ENCODE measurements around the gene TRIM8.
"Not testable (repeated sequence)": the region's sequence is repeated elsewhere in the genome, so short reads cannot be mapped to it uniquely, and the experiment has no call there.

Gene TRIM8

DNA sequence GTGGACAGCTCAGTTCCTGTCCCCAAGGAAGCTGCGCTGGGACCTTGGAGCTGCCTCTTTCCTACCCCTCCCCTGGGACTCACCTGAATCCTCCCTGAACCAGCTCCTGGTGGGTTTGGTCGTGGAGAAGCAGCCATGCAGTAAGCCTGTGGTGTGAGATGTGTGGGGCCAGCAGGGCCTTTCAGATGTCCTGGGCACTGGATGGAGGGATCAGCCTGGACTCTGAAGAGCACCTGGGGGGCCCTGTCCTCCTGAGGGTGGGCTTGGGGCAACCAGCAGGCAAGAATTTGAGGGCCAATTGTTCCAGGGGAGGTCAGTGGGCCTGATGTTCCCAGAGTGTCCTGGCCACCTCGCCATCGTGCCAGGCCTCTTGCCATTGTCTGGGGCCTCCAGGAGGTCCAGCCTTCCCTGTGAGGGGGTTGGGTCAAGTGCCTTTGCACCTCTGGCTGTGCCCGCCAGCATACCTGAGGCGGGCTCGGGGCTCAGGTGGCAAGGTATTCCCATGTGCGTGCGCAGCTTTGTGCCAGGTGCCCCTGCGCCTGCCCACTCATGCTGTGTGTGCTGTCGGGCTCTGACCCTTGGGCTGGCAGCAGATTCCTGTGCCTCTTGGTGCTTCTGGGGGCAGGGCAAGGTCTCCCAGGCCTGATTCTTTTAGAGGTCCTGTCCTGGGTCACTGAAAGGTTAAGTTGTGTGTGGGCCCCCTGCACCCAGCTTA is 7.3 kb downstream of the TRIM8 start:
- DNase-seq, result no peak

DNA sequence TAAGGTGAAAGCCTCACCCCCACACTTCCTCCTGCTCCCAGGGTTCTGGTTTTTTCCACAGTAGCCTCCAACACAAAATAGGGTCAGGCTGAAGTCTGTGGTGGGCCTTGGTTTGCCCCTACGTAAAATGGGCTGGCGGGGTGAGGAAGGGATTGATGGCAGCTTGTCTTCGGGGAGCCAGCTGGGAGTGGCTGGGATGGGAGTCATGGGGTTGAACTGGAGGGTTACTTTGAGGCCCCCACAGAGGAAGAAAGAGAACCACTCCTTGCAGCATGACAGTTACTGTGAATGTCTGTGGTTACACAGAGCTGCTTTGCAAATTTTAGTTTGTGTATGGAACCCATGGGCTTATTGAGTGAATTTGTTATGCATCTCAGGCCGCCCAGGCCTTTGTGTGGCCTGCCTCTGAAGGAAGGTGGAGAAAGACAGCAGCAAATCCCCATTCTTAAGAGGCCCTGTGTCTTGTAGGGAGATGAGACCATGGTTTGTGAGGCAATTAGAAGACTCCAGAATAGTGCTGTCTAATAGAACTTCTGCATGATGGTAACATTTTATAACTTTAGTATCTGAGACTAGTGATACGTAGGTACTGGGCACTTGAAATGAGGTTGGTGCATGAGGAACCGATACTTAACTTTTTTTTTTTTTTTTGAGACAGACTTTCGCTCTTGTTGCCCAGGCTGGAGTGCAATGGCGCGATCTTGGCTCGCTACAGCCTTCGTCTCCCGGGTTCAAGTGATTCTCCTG is 8.1 kb downstream of the TRIM8 start:
- no peak for DNase-seq

DNA sequence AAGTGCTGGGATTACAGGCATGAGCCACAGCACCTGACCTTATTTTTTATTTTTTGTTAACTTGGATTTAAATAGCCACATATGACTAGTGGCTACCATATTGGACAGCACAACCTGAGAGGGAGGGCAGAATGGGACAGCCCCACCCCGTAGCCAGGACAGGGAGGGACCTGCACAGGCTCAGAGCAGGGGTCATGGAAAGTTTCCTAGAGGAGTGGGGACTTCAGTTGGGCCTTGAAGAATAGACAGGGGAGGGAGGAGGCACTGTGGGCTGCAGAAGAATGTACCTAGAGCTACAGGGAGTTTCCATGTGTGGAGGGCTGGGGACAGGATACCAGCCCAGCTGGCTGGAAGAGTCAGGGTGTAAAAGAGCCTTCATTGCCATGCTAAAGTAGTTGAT is 8.8 kb downstream of the TRIM8 start:
- DNase-seq, result no peak

DNA sequence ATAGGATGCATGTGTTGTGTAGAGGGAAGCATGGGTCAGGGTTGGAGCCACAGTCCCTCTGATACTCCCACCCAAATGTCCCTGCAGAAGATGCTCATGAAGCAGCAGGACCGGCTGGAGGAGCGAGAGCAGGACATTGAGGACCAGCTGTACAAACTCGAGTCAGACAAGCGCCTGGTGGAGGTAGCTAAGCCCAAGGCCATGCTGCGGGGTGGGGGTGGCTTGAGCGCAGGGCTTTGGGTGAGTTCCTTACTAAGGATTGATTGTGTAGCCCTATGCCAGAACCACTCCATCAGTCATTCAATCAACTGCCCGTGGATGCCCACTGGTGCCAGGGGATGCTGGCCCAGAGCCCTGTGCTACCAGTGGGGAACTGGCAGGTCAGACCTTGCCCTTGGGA is 10.3 kb downstream of the TRIM8 start:
- no peak for DNase-seq

DNA sequence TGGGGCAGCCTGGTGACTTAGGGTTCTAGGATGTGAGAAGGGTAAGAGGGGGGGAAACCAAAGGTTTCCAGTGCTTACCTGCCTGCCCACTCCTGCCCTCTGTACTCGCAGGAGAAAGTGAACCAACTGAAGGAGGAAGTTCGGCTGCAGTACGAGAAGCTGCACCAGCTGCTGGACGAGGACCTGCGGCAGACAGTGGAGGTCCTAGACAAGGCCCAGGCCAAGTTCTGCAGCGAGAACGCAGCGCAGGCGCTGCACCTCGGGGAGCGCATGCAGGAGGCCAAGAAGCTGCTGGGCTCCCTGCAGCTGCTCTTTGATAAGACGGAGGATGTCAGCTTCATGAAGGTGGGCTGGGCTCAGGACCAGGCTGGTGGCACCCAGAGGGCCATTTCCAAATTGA is 10.7 kb downstream of the TRIM8 start:
- no peak for DNase-seq

DNA sequence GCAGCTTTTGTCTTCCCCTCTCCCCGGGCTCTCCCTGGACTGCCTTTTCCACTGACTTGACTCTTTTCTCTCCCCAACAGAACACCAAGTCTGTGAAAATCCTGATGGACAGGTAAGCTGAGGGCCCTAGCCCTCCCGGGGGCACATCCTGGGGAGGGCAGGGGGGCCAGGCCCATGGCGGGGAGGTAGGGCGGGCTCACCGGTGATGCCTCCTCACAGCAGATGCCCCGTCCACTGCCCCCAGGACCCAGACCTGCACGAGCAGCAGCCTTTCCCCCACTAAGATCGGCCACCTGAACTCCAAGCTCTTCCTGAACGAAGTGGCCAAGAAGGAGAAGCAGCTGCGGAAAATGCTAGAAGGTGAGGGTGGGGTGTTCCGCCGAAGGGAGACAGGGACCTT is 11.7 kb downstream of the TRIM8 start:
- DNase-seq, result no peak

DNA sequence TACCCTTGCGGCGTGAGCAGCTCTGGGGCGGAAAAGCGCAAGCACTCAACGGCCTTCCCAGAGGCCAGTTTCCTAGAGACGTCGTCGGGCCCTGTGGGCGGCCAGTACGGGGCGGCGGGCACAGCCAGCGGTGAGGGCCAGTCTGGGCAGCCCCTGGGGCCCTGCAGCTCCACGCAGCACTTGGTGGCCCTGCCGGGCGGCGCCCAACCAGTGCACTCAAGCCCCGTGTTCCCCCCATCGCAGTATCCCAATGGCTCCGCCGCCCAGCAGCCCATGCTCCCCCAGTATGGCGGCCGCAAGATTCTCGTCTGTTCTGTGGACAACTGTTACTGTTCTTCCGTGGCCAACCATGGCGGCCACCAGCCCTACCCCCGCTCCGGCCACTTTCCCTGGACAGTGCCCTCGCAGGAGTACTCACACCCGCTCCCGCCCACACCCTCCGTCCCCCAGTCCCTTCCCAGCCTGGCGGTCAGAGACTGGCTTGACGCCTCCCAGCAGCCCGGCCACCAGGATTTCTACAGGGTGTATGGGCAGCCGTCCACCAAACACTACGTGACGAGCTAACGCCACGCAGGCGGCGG is 12.6 kb downstream of the TRIM8 start:
- DNase-seq, result no peak

DNA sequence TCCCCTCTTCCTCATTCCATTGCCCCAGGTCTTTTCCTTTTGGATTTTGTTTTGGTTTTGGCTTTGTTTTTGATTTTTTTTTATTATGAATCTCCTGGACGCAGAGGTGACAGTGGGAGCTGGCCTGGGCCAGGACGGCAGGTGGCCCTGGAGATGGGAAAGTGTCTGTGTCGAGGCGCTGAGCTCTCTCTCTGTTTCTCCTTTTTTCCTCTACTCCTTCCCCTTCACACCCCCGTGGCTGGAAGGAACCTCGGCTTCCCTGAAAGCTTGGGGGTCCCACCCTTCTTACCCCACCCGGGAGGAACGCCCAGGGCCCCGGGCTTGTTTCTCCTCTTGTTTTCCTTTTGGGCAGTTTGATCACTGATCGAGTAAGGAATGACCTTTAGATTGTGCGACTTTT is 13.2 kb downstream of the TRIM8 start:
- DNase-seq, result no peak

DNA sequence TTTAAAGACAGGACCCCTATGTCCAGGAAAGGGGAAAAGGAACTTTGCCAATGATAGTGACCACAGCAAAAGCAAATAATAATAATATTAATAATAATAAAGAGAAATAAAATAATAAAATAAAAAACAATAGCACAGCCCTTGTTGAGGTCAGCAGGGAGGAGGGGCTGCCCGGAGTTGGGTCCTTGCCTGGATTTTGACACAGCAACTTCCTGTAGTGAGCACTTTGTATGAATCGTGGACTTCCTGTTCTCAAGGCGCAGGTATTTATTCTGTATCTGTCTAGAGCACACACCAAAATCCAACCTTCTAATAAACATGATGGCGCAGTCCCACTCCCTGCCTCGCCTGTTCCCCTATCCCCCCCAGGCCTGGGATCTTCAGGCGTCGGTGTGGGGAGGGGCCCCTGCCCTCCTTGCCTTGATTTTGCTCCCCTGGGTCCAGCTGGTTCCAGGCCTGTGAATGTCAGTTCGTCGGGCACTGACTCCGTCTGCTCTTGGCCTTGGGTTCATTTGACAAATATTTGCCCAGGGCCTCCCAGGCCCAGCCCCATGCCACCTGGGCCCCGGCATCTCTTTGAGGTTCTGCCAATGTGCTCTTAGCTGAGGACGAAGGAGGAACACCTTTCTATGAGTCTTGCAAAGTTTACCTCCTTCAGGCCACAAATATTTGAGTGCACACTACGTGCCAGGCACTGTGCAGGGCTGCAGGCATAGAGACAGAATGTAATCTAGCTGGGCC is 13.9 kb downstream of the TRIM8 start:
- DNase-seq, result no peak

DNA sequence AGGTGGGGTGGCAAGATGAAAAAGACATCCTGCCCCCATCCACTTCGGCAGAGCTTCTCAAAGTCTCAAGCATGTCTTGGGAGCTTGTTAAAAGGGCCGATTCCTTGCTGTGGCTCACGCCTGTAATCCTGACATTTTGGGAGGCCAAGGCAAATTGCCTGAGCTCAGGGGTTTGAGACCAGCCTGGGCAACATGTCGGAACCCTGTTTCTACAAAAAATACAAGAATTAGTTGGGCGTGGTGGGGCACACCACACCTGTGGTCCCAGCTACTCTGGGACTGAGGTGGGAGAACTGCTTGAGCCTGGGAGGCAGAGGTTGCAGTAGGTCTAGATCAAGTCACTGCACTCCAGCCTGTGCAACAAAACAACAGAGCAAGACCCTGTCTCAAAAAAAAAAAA is 14.5 kb downstream of the TRIM8 start:
- DNase-seq, result no peak

DNA sequence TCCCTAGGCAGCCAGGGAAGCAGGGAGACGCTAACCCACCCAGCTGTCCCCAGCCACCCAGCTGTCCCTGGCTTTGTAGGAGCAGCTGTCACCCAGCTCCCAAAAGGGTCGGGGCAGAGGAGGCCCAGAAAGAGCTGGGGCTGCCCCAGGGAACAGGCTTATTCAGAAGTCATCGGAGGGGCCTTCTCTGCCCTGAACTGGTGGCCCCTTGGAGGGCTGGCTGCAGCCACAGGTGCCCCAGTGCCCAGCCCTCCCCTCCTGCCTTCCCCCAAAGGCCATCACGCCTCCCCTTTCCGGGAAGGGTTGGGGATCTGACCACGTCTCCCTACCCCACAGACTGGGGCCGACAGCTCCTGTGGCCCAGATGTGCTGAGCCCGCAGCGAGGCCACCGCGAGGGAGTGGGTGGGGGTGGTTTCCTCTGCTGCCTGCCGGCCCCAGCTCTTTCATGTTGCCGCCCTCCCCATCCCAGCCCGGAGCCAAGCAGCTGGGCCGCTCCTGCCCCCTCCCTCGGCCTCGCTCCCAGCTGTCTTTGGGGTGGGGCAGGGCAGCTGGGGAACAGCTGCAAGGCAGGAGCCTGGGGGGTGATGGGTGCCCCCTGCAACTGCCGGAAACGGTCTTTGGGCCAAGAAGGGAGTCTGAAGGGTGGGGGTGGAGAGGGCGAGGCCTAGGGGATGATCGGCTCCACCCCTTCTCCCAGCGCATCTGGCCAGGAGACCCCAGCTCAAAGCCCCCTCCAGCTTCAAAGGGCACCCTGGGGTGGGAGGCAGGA is 16.8 kb downstream of the TRIM8 start:
- peak; percentile 69 for DNase-seq

DNA sequence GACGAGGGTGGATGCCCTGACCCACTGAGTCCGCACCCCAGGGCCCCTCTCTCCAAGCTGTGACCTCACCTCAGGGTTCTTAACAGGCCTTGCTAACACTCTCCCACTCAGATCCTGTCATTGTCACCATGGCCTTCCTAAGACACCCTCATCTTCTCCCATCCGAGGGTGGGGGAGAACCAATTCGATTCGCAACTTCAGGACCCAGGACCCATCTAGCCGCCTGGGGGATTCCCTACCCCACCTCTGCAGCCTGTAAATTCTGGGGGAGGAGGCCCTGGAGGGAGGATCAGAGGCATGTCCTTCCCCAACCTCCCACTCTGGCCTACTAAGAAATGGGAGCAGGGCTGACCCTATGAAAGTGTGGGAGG is 17.4 kb downstream of the TRIM8 start:
- DNase-seq, result no peak

DNA sequence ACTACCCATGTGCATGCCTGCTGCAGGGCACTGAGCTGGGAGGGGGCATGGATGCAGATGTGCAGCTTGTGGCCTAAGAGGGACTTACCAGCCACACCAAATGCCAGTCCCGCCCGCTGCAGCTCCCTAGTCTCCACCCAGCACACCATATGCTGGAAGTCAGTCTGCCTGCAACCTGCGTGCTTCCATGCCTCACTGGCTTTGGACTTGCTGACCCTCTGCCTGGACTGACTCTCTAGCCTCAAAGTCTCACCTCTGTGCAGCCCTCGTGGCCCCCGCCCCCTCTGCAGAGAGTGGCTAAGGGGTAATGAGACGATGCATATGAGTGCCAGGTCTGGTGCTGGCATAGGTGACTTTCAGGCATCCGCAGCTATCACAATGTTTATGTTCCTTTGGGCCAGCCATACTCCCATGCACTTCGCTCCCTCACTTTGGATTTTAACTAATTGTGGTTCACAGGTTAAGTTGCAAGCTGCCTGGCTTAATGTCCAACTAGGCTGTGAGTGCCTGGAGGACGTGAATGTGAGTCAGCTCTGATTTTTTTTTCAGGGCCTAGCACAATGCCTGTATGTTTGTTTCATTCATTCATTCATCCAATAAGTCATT is 21.7 kb downstream of the TRIM8 start:
- no peak for DNase-seq

DNA sequence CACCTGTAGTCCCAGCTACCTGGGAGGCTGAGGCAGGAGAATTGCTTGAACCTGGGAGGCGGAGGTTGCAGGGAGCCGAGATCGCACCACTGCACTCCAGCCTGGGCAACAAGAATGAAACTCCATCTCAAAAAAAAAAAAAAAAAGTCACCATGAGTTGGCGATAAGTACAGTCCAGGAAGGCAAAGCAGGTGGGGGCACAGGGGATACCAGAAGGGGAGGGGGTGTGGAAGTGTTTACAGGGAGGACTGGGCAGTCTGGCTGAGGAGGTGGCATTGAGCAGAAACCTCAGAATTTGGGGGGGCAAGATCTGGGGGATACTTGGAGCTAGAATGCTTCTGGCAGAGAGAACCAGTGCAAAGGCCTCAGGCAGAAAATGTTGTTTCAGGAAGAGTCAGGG is 23.1 kb downstream of the TRIM8 start:
- not testable (repeated sequence) for DNase-seq

DNA sequence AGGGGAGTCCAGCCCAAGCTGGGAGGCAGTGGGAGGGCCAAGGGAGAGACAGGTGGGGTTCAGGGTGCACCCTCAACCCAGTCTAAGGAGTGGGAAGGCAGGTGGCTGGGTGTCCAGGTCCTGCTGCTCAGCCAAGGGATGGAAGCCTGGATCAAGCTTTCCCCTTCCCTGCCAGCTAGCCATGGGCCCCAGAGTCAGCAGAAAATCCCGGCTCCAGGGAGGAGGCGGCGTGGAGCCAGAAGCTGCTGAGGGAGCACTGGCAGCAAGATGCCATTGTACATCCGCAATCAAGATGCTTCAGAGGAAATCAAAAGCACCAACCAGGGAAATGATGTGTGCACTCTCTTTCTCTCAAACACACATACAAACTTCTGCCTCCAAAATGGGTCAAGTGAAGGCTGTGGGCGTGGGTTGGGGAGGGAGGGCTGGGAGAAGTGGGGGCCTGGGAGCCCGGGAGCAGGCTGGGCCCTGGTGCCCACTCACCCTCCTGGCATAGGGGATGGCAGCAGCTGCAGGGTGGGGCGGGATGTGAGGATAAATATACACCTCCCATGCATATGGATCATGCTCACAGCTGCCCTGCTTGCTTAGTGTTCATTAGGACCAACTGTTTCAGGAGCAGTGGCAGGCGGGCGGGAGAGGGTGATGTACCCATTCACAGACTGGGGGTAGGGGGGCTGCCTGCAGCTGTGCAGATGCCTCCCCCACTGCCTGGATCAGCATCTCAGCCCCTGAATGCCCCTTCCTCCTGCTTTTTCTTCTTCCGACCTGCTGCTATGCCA is 24.2 kb downstream of the TRIM8 start:
- no peak for DNase-seq

DNA sequence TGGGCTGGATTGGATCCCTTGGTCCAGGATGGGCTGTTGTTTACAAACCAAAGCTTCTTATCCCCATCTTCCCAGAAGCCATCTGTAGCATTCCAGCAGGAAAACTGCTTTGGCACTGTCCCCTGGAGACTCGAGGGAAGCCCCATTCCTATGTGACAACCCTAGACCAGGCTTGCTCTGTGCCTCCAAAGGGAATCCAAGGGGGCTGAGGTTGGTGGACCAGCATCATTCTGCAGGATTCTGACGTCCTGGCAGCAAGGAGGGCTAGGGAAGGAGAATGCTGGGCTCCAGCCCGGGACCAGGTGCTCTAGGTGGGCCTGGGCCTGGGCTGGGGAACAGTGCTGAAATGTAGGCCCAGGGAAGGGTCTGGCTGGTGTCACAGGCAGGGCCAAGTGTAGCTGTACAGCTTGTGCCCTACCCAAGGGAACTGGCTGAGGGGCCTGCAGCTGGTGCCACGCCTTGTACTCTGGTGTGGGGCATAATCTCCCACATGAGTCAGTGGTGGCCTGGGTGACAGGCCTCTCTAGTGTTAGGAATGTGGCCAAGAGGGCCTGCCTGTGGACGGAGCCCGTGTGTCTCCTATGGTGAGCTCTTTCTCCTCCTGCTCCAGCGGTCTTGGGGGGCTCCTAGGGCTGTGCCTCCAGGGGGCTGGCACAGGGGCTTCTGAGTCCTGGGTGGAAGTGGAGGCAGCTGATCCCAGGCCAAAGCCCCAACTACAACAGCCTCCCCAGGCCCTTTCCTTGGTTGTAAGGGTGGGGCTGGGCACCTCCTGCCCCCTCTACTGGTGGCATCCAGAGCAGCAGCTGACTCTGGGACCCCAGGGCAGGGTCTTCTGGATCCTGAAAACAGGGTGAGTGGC is 25.2 kb downstream of the TRIM8 start:
- DNase-seq, result no peak

DNA sequence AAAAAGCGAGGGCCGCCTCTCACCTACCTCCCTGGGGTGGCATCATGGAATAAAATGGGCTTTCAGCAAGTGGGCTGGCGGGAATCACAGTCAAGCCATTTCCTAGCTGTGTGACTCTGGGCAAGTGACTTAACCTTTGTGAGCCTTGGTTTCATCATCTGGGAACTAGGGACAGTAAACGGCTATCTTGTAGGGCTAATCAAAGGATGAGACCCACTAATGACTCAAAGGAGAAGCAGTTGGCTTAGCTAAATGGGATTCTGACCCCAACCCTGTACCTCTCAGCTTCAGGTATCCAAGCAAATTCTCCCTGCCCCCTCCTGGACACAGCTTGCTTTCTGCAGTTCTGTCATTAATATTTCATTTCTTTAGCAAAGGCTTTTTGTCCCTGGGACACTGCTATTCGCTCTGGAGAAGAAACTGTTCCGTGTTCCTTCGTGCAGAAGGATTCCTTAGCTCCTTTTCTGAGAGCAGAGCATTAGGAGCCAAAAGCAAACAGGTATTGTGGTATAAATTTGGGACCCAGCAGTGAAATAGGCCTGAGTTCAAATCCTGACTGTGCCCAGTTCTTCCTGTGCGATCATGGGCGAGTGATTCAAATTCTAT is 25.9 kb downstream of the TRIM8 start:
- DNase-seq, result no peak

DNA sequence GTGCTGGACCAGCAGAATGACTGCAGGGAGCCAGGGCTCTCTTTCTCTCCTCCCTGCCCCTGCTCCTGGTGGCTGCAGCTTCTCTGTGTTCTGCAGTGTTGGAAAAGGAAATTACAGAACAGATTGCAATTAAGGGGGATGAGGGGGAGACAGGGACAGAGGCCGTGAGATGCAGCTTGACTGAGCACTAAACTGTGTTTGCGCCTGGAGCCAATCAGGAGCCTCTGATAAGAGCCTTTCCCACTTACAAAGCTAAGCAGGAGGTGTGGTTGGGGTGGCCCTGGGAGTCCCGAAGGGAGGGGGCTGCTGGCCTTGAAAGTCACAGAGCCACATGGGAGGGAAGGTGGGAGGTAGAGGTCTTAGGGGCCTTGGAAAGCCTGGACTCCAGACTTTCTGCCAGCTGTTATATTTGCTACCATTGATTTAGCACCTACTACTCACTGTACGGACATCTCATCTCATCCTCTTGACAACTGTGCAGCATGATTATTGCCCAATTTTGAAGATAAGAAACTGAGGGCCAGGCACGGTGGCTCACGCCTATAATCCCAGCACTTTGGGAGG is 26.7 kb downstream of the TRIM8 start:
- DNase-seq, result no peak

DNA sequence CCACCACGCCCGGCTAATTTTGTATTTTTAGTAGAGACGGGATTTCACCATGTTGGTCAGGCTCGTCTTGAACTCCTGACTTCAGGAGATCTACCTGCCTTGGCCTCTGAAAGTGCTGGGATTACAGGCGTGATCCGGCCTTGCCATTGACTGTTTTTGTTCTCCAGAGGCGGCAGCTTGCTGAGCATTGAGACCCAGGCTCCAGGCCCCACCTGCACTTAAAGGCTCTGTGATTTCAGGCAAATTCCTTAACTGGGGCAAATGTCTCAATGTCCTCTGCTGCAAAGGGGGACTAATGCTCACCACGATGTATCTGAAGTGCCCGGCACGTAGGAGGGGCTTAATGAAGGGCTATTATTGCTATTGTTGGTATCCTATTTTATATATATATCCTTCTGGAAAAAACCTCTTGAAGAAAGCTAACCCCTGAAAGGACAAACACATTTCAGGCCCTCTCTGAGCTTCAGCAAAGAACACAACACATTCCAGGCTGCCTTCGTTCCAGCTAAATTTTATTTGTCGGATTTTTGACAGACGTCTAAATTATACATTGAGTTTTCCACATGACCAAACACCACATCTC is 29.0 kb downstream of the TRIM8 start:
- no peak for DNase-seq
